OCI-LY1 (cell line): Measurements from ENCODE around the gene ROR2.

ENCODE experiments used
- CTCF ChIP-seq: fragments of 200-600 bp; sonication (generic), shearing (Covaris generic); IDR thresholded peaks from 2 replicates; pipeline ENCODE4 v1.5.1; 2017; ENCODE audit warnings: mild to moderate bottlenecking, antibody characterized with exemption, low read length, moderate library complexity, mixed read lengths
- EZH2 ChIP-seq: fragments of 200-600 bp; sonication (generic), shearing (Covaris generic); IDR thresholded peaks from 2 replicates; pipeline ENCODE4 v1.8.0; 2017; ENCODE audit warnings: borderline replicate concordance, mixed run types, mild to moderate bottlenecking, antibody characterized with exemption, low read length, moderate library complexity, mixed read lengths

DNA sequence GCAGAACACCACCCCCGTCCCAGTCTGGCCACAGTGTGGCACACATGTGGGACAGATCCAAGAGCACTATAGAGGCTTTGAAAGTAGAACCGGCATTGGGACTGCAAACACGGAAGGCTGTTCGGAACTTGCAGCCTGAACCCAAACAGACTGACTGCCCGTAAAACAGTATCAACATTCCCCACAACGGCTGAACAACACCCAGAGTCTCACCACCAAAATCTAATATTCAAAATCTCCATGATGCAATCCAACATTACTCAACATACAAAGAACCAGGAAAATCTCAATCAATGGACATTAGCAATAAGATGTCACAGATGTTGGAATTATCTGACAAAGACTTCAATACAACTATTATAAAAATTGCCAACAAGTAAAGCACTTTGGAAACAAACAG lies 82.3 kb downstream of the ROR2 start:
- no peak for TF ChIP-seq CTCF
- TF ChIP-seq EZH2, result no peak
